Suppressor macrophage treated with lipopolysaccharide for 1 hour (primary cell): Measurements from ENCODE around the gene DDX10.
"Not testable (repeated sequence)": the region's sequence is repeated elsewhere in the genome, so short reads cannot be mapped to it uniquely, and the experiment has no call there.

Experiments used
- DNase-seq, 3 donors: peaks; one replicate each; pipeline ENCODE4 v3.0.0-alpha.2; 2020 to 2022

DDX10 gene

GRCh38 chr11:108724974-108725689 is 60.3 kb downstream of the DDX10 start:
- DNase-seq: no peak

GRCh38 chr11:108726077-108726800 is 61.4 kb downstream of the DDX10 start:
- DNase-seq: no peak

- DNase-seq: no peak
Measured at GRCh38 chr11:108727665-108728064, 62.8 kb downstream of the DDX10 start.

GRCh38 chr11:108729227-108729871 is 64.5 kb downstream of the DDX10 start:
- no peak for DNase-seq

- DNase-seq: no peak
Measured at GRCh38 chr11:108732395-108732794, 67.5 kb downstream of the DDX10 start.

GRCh38 chr11:108733479-108734116 is 68.7 kb downstream of the DDX10 start:
- peak; percentile 72 to 88 (median 83) for DNase-seq

- no peak for DNase-seq
Measured at GRCh38 chr11:108734283-108734682, 69.4 kb downstream of the DDX10 start.

- DNase-seq: peak; percentile 24 to 55 (median 54)
Measured at GRCh38 chr11:108734956-108735559, 70.2 kb downstream of the DDX10 start.

- DNase-seq: not testable (repeated sequence)
Measured at GRCh38 chr11:108740132-108740531, 75.3 kb downstream of the DDX10 start.

- no peak for DNase-seq
Measured at GRCh38 chr11:108743851-108744250, 79.0 kb downstream of the DDX10 start.

- DNase-seq: no peak
Measured at GRCh38 chr11:108748968-108749367, 84.1 kb downstream of the DDX10 start.

GRCh38 chr11:108751444-108751843 is 86.6 kb downstream of the DDX10 start:
- DNase-seq: peak; percentile 3 to 27 (median 22)

- DNase-seq: no peak
Measured at GRCh38 chr11:108752297-108752751, 87.5 kb downstream of the DDX10 start.

- DNase-seq: no peak
Measured at GRCh38 chr11:108754901-108755625, 90.2 kb downstream of the DDX10 start.

GRCh38 chr11:108757630-108758029 is 92.8 kb downstream of the DDX10 start:
- DNase-seq: no peak

- no peak for DNase-seq
Measured at GRCh38 chr11:108758458-108758857, 93.6 kb downstream of the DDX10 start.

- no peak for DNase-seq
Measured at GRCh38 chr11:108766596-108767173, 101.8 kb downstream of the DDX10 start.

GRCh38 chr11:108768370-108768769 is 103.5 kb downstream of the DDX10 start:
- DNase-seq: no peak

- DNase-seq: no peak
Measured at GRCh38 chr11:108768964-108769363, 104.1 kb downstream of the DDX10 start.

- no peak for DNase-seq
Measured at GRCh38 chr11:108774037-108774730, 109.3 kb downstream of the DDX10 start.

- DNase-seq: no peak
Measured at GRCh38 chr11:108775324-108775723, 110.5 kb downstream of the DDX10 start.
